CD4-positive, alpha-beta T cell (primary cell): ENCODE results near the gene POT1. TPM values are rescaled to one million over a fixed set of nuclear protein-coding genes. Genes with fewer than 3 reads are reported as not detected.

ENCODE experiments used
- ATAC-seq: fragments of 200-7000 bp; cut with Tn5 transposase; one replicate; pipeline ENCODE4 v1.10.0; 2022; ENCODE audit warnings: mild to moderate bottlenecking; ENCODE audit not compliant: poor library complexity
- CTCF ChIA-PET: fragments of 350-600 bp; sonication (Branson Sonifier 250); formaldehyde crosslinking; loops from one replicate; lab custom pipeline; 2021; ENCODE audit warnings: antibody characterized with exemption, inconsistent platforms; lab: Charles Lee
- POLR2A ChIA-PET: fragments of 350-600 bp; sonication (Branson Sonifier 250); formaldehyde crosslinking; loops from one replicate; lab custom pipeline; 2021; ENCODE audit warnings: antibody characterized with exemption, inconsistent platforms; lab: Charles Lee
- DNase-seq, 14 experiments: peaks; one replicate each; pipeline ENCODE4 v3.0.0-alpha.2; 2013 to 2020; ENCODE audit warnings: mixed read lengths in 2 of 14
- H3K27ac ChIP-seq, 2 donors: one replicate each; pipeline versions ENCODE4 v1.5.1 to v1.7.0; 2013; ENCODE audit warnings: low read length in 2 of 2, low read depth in 1 of 2, mild to moderate bottlenecking in 1 of 2
- H3K27me3 ChIP-seq, 2 experiments: 1 replicate in 1 of 2; 2 replicates in 1 of 2; pipeline versions ENCODE4 v1.6.1 to v1.7.0; 2013; ENCODE audit warnings: low read length in 2 of 2, control low read depth in 1 of 2, mild to moderate bottlenecking in 1 of 2, moderate library complexity in 1 of 2; ENCODE audit not compliant: insufficient read depth in 2 of 2, control insufficient read depth in 1 of 2
- H3K36me3 ChIP-seq: one replicate; pipeline ENCODE4 v1.6.1; 2013; ENCODE audit warnings: low read length, control low read depth; ENCODE audit not compliant: insufficient read depth
- H3K4me1 ChIP-seq: one replicate; pipeline ENCODE4 v1.6.1; 2013; ENCODE audit warnings: low read length, control low read depth; ENCODE audit not compliant: insufficient read depth
- H3K4me3 ChIP-seq: one replicate; pipeline ENCODE4 v1.5.1; 2013; ENCODE audit warnings: mild to moderate bottlenecking, low read length, moderate library complexity
- H3K9me3 ChIP-seq, 2 experiments: 1 replicate in 1 of 2; 2 replicates in 1 of 2; pipeline versions ENCODE4 v1.6.1 to v1.7.0; 2013; ENCODE audit warnings: low read length in 2 of 2, mild to moderate bottlenecking in 2 of 2, control low read depth in 1 of 2, moderate library complexity in 1 of 2; ENCODE audit not compliant: control insufficient read depth in 1 of 2, insufficient read depth in 1 of 2
- H3K27ac Mint-ChIP-seq: one replicate; pipeline ENCODE4 v1.8.0; 2020; ENCODE audit warnings: mixed read lengths
- H3K27me3 Mint-ChIP-seq: one replicate; pipeline ENCODE4 v1.8.0; 2021; ENCODE audit warnings: mixed read lengths
- H3K36me3 Mint-ChIP-seq: one replicate; pipeline ENCODE4 v1.8.0; 2021; ENCODE audit warnings: low read depth, mixed read lengths
- H3K4me1 Mint-ChIP-seq: one replicate; pipeline ENCODE4 v1.8.0; 2021; ENCODE audit warnings: low read depth, mixed read lengths
- H3K4me3 Mint-ChIP-seq: one replicate; pipeline ENCODE4 v1.8.0; 2020; ENCODE audit warnings: mild to moderate bottlenecking, mixed read lengths
- H3K9me3 Mint-ChIP-seq: one replicate; pipeline ENCODE4 v1.8.0; 2020; ENCODE audit warnings: mixed read lengths
- CTCF ChIP-seq: fragments of 200-600 bp; IDR thresholded peaks from one replicate; pipeline ENCODE4 v1.8.0; 2022; ENCODE audit warnings: antibody characterized with exemption, mild to moderate bottlenecking
- intact Hi-C, 2 experiments: fragments of 100-400 bp; cut with DNase I in 1 of 2; cut with micrococcal nuclease in 1 of 2; formaldehyde crosslinking; loops; one replicate each; pipeline versions ENCODE4 v1.15.1 to v1.9.0; 2023 to 2025; cut with DNase I, micrococcal nuclease
- total RNA-seq, 174 experiments: library from RNA in 2 of 174; stranded (reverse) in 2 of 174; gene quantifications; one replicate each; pipeline ENCODE4 v1.2.3 and lab custom pipeline; 2021 to 2026

Gene POT1
- total RNA-seq, 2 experiments from 2014 or later: 8.0 to 8.3 TPM

GRCh38 chr7:124924906-124925305 lies 4.7 kb downstream of the POT1 start:
- intact Hi-C loops: no loop called here

GRCh38 chr7:124922200-124922599 lies 7.4 kb downstream of the POT1 start:
- Mint-ChIP-seq H3K4me3 (no peak overlapping the region), H3K4me1 (peaks cover 69% of the 10 kb centered on the region), H3K9me3 (no peaks in the 10 kb centered on the region), H3K36me3 (peaks cover 50% of the 10 kb centered on the region), H3K27me3 (no peaks in the 10 kb centered on the region), H3K27ac (no peak overlapping the region)
- no peak for DNase-seq
- Histone ChIP-seq H3K4me1 (no peaks in the 10 kb centered on the region), H3K27ac (no peak overlapping the region), H3K9me3 (no peaks in the 10 kb centered on the region), H3K4me3 (no peak overlapping the region), H3K27me3 (no peaks in the 10 kb centered on the region), H3K36me3 (peaks cover 4% of the 10 kb centered on the region)
- POLR2A ChIA-PET: no interaction called here
- ATAC-seq: no peak
- CTCF ChIA-PET: no interaction called here
- intact Hi-C loops: no loop called here
- no peak for TF ChIP-seq CTCF

More at GRCh38 chr7:124924906-124925305, 4.7 kb downstream of the POT1 start:
- Histone ChIP-seq H3K36me3 (no peaks in the 10 kb centered on the region), H3K4me3 (no peak overlapping the region), H3K27me3 (no peaks in the 10 kb centered on the region), H3K27ac (no peak overlapping the region), H3K4me1 (peaks cover 9% of the 10 kb centered on the region), H3K9me3 (no peaks in the 10 kb centered on the region)
- ATAC-seq: no peak
- Mint-ChIP-seq H3K9me3 (no peaks in the 10 kb centered on the region), H3K4me3 (no peak overlapping the region), H3K27ac (no peak overlapping the region), H3K36me3 (peaks cover 57% of the 10 kb centered on the region), H3K4me1 (peaks cover 83% of the 10 kb centered on the region), H3K27me3 (no peaks in the 10 kb centered on the region)
- CTCF ChIA-PET: no interaction called here
- DNase-seq: no peak
- no peak for TF ChIP-seq CTCF
- POLR2A ChIA-PET: no interaction called here

- Mint-ChIP-seq H3K27me3 (no peaks in the 10 kb centered on the region), H3K27ac (no peak overlapping the region), H3K36me3 (peaks cover 42% of the 10 kb centered on the region), H3K9me3 (no peaks in the 10 kb centered on the region), H3K4me3 (no peak overlapping the region), H3K4me1 (peaks cover 54% of the 10 kb centered on the region)
- no peak for TF ChIP-seq CTCF
- POLR2A ChIA-PET: no interaction called here
- DNase-seq (no peak), ATAC-seq (no peak)
- no peaks in the 10 kb centered on the region for H3K27me3 ChIP-seq
- intact Hi-C loops: no loop called here
- CTCF ChIA-PET: no interaction called here
- H3K36me3 ChIP-seq: peaks cover 8% of the 10 kb centered on the region
- no peak overlapping the region for H3K27ac ChIP-seq
- no peak overlapping the region for H3K4me3 ChIP-seq
- no peaks in the 10 kb centered on the region for H3K4me1 ChIP-seq
- no peaks in the 10 kb centered on the region for H3K9me3 ChIP-seq
Measured at GRCh38 chr7:124919841-124920240, 9.8 kb downstream of the POT1 start.
